Inflammatory macrophage treated with lipopolysaccharide for 4 hours (primary cell): ENCODE results near the gene SRMS.
A peak's percentile ranks its signal among the peaks of the same experiment; 100 is the strongest.

Experiments used
- DNase-seq: peaks from one replicate; pipeline ENCODE4 v3.0.0-alpha.2; 2020

SRMS gene

GRCh38 chr20:63547725-63548480, at the start of gene SRMS:
Gene SRMS (minus strand): TSS chr20:63547749. CDS start chr20:63547463, 286 bp downstream.
- no peak for DNase-seq

GRCh38 chr20:63596423-63596822, 48.9 kb upstream of the SRMS start:
- DNase-seq, result no peak

GRCh38 chr20:63595416-63596127, 48.0 kb upstream of the SRMS start:
- DNase-seq, result no peak

GRCh38 chr20:63594043-63594561, 46.6 kb upstream of the SRMS start:
- no peak for DNase-seq

- no peak for DNase-seq
These were observed 45.1 kb upstream of the SRMS start for GRCh38 chr20:63592661-63593060.

GRCh38 chr20:63591786-63592355, 44.3 kb upstream of the SRMS start:
- DNase-seq, result no peak

- no peak for DNase-seq
These were observed 43.6 kb upstream of the SRMS start for GRCh38 chr20:63591147-63591533.

GRCh38 chr20:63590218-63591146, 42.9 kb upstream of the SRMS start:
- no peak for DNase-seq

GRCh38 chr20:63589261-63590217, 42.0 kb upstream of the SRMS start:
- no peak for DNase-seq

- no peak for DNase-seq
These were observed 41.1 kb upstream of the SRMS start for GRCh38 chr20:63588641-63589041.

- peak; percentile 56 for DNase-seq
These were observed 40.4 kb upstream of the SRMS start for GRCh38 chr20:63587776-63588591.

GRCh38 chr20:63587256-63587655, 39.7 kb upstream of the SRMS start:
- no peak for DNase-seq

GRCh38 chr20:63586797-63587196, 39.2 kb upstream of the SRMS start:
- DNase-seq, result no peak

- DNase-seq, result no peak
These were observed 38.3 kb upstream of the SRMS start for GRCh38 chr20:63585616-63586565.

GRCh38 chr20:63582382-63583063, 35.0 kb upstream of the SRMS start:
- DNase-seq, result no peak

- DNase-seq, result peak; percentile 48
These were observed 33.4 kb upstream of the SRMS start for GRCh38 chr20:63580796-63581461.

- DNase-seq, result peak; percentile 62
These were observed 31.6 kb upstream of the SRMS start for GRCh38 chr20:63579017-63579694.
